ENCODE results near the gene AKNA. TPM values are rescaled to one million over a fixed set of nuclear protein-coding genes. Genes with fewer than 3 reads are reported as not detected.

AKNA gene
- total RNA-seq, 2 donors from 2014 or later = 3.1 to 7.8 TPM

DNA sequence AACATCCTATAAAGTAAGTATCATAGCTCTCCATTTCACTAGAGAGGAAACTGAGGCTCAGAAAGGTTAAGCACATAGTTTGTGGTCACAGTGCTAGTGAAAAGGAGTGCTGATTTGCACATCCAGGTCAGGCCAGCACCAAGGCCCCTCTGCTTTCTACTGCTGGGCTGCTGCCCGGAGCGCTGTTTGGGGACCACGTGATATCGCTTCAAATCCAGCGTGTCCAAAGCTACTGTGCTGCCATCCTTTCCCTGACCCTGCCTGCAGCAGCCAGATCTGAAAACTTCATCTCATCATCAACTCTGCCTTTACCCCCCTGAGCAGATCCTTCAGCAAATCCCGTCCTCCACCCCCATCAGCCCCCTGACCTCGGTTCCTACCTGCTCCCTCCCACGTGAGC is 40.7 kb upstream of the AKNA start:
- no peaks in the 10 kb centered on the region for H3K36me3 ChIP-seq
- no peaks in the 10 kb centered on the region for H3K4me1 ChIP-seq
- TF ChIP-seq, protein P1, sequence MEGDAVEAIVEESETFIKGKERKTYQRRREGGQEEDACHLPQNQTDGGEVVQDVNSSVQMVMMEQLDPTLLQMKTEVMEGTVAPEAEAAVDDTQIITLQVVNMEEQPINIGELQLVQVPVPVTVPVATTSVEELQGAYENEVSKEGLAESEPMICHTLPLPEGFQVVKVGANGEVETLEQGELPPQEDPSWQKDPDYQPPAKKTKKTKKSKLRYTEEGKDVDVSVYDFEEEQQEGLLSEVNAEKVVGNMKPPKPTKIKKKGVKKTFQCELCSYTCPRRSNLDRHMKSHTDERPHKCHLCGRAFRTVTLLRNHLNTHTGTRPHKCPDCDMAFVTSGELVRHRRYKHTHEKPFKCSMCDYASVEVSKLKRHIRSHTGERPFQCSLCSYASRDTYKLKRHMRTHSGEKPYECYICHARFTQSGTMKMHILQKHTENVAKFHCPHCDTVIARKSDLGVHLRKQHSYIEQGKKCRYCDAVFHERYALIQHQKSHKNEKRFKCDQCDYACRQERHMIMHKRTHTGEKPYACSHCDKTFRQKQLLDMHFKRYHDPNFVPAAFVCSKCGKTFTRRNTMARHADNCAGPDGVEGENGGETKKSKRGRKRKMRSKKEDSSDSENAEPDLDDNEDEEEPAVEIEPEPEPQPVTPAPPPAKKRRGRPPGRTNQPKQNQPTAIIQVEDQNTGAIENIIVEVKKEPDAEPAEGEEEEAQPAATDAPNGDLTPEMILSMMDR (IDR thresholded peaks at IDR 0.05) = no peak
- no peak for DNase-seq (ENCODE audit: low spot score)
- no peak overlapping the region for H3K4me3 ChIP-seq
- no peak overlapping the region for H3K27ac ChIP-seq
- H3K9me3 ChIP-seq = no peaks in the 10 kb centered on the region
- H3K27me3 ChIP-seq = no peaks in the 10 kb centered on the region

DNA sequence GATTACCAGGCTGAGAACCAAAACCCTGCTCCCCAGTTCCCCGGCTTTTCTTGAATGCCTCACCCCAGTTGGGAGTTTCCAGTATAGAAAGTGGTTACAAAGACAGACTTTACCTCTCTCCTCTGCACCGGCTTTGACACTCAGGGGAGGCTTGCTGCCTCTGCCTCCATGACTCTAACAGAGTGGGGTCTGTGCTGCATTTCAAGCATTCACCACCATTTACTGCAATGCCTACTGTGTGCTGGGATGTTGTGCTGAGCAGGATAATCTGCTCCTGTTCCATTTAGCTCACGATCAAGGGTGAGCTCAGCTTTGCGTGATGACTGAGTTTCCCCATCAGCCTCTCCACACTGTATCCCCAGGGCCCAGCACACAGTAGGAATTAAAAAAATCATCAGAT is 39.9 kb upstream of the AKNA start:
- no peaks in the 10 kb centered on the region for H3K36me3 ChIP-seq
- H3K4me1 ChIP-seq = no peaks in the 10 kb centered on the region
- H3K27me3 ChIP-seq = no peaks in the 10 kb centered on the region
- no peak overlapping the region for H3K27ac ChIP-seq
- H3K4me3 ChIP-seq = no peak overlapping the region
- TF ChIP-seq, protein P1 (IDR thresholded peaks at IDR 0.05) = no peak
- no peaks in the 10 kb centered on the region for H3K9me3 ChIP-seq
- DNase-seq (ENCODE audit: low spot score) = no peak

GRCh38 chr9:114426046-114426948 is 38.5 kb upstream of the AKNA start:
- Histone ChIP-seq H3K4me3 (no peak overlapping the region), H3K9me3 (no peaks in the 10 kb centered on the region), H3K27me3 (no peaks in the 10 kb centered on the region), H3K4me1 (no peaks in the 10 kb centered on the region), H3K36me3 (no peaks in the 10 kb centered on the region), H3K27ac (no peak overlapping the region)
- TF ChIP-seq, protein P1 (IDR thresholded peaks at IDR 0.05) = no peak
- no peak for DNase-seq (ENCODE audit: low spot score)

DNA sequence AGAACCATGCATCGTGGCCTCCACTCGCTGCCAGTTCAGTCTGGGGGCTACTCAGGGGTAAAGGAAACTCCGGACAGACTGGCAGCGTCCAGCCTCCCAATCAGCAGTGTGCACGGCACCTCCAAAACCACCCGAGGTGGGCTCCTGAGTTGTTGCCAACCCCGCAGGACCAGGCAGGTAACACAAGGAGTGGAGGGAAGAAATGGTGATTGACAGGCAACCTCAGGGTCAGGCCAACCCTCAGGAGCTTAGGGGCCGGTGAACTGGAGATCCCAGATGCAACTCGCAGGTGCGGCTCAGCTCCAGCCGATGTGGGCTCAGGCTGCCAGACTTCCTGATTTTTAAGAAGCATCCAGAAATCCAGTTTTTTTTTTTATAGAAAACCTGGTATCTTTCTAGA is 37.3 kb upstream of the AKNA start:
- TF ChIP-seq, protein P1 (IDR thresholded peaks at IDR 0.05) = no peak

GRCh38 chr9:114424126-114424525 is 36.3 kb upstream of the AKNA start:
- Histone ChIP-seq H3K9me3 (no peaks in the 10 kb centered on the region), H3K36me3 (no peaks in the 10 kb centered on the region), H3K4me1 (no peaks in the 10 kb centered on the region), H3K4me3 (no peak overlapping the region), H3K27me3 (no peaks in the 10 kb centered on the region), H3K27ac (no peak overlapping the region)
- DNase-seq (ENCODE audit: low spot score) = no peak
- TF ChIP-seq, protein P1 (IDR thresholded peaks at IDR 0.05) = no peak

More for the DNA sequence above, 37.3 kb upstream of the AKNA start:
- no peak overlapping the region for H3K27ac ChIP-seq
- no peak for DNase-seq (ENCODE audit: low spot score)
- no peaks in the 10 kb centered on the region for H3K36me3 ChIP-seq
- no peaks in the 10 kb centered on the region for H3K9me3 ChIP-seq
- H3K4me3 ChIP-seq = no peak overlapping the region
- no peaks in the 10 kb centered on the region for H3K4me1 ChIP-seq
- no peaks in the 10 kb centered on the region for H3K27me3 ChIP-seq

All from right atrium auricular region (tissue), 2 donors.